Astrocyte (in vitro differentiated cells and primary cell): Measurements from ENCODE around the gene PER3.

ENCODE experiments used
- CTCF ChIP-seq: IDR thresholded peaks from 2 replicates; pipeline ENCODE4 v1.5.1; 2011; ENCODE audit warnings: low read depth, mild to moderate bottlenecking, inconsistent platforms, low read length, moderate library complexity; ENCODE audit not compliant: insufficient read depth
- EZH2 ChIP-seq: IDR thresholded peaks from 2 replicates; pipeline ENCODE4 v1.6.1; 2012; ENCODE audit warnings: mild to moderate bottlenecking, low read length, inconsistent platforms; ENCODE audit not compliant: insufficient read depth

- no peak for TF ChIP-seq EZH2
- TF ChIP-seq CTCF: no peak
Observed at GRCh38 chr1:7809742-7810141, 25.7 kb downstream of the PER3 start.
